Loucy (cell line): ENCODE measurements around the gene C8G.

Experiments
- EZH2phosphoT487 ChIP-seq: fragments of 200-600 bp; IDR thresholded peaks from 2 replicates; pipeline ENCODE4 v1.6.1; 2018; ENCODE audit warnings: antibody characterized with exemption, mild to moderate bottlenecking, moderate library complexity, borderline replicate concordance
- TF ChIP-seq, protein P1 (sequence below): fragments of 200-600 bp; sonication (generic); conservative IDR thresholded peaks from 2 replicates; pipeline ENCODE4 v1.5.1; 2014; ENCODE audit warnings: mild to moderate bottlenecking, antibody characterized with exemption, low read length

- TF ChIP-seq, protein P1, sequence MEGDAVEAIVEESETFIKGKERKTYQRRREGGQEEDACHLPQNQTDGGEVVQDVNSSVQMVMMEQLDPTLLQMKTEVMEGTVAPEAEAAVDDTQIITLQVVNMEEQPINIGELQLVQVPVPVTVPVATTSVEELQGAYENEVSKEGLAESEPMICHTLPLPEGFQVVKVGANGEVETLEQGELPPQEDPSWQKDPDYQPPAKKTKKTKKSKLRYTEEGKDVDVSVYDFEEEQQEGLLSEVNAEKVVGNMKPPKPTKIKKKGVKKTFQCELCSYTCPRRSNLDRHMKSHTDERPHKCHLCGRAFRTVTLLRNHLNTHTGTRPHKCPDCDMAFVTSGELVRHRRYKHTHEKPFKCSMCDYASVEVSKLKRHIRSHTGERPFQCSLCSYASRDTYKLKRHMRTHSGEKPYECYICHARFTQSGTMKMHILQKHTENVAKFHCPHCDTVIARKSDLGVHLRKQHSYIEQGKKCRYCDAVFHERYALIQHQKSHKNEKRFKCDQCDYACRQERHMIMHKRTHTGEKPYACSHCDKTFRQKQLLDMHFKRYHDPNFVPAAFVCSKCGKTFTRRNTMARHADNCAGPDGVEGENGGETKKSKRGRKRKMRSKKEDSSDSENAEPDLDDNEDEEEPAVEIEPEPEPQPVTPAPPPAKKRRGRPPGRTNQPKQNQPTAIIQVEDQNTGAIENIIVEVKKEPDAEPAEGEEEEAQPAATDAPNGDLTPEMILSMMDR, result no peak
- no peak for TF ChIP-seq EZH2phosphoT487
These were observed 38.7 kb downstream of the C8G start for GRCh38 chr9:136983656-136984314.
